Fibroblast of villous mesenchyme (primary cell): ENCODE results near the gene COMMD8. TPM values are rescaled to one million over a fixed set of nuclear protein-coding genes. Genes with fewer than 3 reads are reported as not detected.

Source experiments
- DNase-seq: peaks from one replicate; pipeline ENCODE4 v3.0.0-alpha.2; 2010; ENCODE audit warnings: low read depth
- H3K4me3 ChIP-seq: 2 replicates; pipeline ENCODE4 v1.5.1; 2011; ENCODE audit warnings: low read depth, mild to moderate bottlenecking, low read length
- total RNA-seq: library from RNA; depleted of rRNA; stranded (reverse); fragments of >200 nt; gene quantifications from 2 replicates; pipeline ENCODE4 v1.2.3, GENCODE V29; 2012
- TF ChIP-seq, protein P1 (sequence below): IDR thresholded peaks from 2 replicates; pipeline ENCODE4 v1.5.1; 2012; ENCODE audit warnings: low read depth, mild to moderate bottlenecking, low read length; ENCODE audit not compliant: insufficient read depth

The COMMD8 gene
- total RNA-seq, 1 donor = 39.3 TPM

DNA sequence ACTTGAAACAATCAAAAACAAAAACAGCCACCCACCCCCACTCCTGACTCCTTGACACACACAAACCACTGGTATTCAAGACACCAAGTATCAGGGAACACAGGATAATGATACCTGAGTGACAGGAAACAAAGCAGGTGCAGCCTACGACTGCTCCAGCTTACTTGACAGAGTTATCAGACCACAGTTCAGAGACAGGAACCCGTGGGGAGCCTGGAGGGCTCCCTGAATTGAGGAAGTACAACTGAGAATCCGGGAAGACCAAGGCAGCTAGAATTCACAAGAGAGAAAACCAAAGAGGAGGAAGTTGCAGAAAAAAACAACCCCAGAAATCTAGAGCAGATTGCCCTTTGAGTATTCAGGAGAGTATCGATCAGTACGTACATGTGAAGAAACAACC lies 20.5 kb downstream of the COMMD8 start:
- H3K4me3 ChIP-seq = no peak overlapping the region
- TF ChIP-seq, protein P1, sequence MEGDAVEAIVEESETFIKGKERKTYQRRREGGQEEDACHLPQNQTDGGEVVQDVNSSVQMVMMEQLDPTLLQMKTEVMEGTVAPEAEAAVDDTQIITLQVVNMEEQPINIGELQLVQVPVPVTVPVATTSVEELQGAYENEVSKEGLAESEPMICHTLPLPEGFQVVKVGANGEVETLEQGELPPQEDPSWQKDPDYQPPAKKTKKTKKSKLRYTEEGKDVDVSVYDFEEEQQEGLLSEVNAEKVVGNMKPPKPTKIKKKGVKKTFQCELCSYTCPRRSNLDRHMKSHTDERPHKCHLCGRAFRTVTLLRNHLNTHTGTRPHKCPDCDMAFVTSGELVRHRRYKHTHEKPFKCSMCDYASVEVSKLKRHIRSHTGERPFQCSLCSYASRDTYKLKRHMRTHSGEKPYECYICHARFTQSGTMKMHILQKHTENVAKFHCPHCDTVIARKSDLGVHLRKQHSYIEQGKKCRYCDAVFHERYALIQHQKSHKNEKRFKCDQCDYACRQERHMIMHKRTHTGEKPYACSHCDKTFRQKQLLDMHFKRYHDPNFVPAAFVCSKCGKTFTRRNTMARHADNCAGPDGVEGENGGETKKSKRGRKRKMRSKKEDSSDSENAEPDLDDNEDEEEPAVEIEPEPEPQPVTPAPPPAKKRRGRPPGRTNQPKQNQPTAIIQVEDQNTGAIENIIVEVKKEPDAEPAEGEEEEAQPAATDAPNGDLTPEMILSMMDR = no peak
- DNase-seq = no peak

DNA sequence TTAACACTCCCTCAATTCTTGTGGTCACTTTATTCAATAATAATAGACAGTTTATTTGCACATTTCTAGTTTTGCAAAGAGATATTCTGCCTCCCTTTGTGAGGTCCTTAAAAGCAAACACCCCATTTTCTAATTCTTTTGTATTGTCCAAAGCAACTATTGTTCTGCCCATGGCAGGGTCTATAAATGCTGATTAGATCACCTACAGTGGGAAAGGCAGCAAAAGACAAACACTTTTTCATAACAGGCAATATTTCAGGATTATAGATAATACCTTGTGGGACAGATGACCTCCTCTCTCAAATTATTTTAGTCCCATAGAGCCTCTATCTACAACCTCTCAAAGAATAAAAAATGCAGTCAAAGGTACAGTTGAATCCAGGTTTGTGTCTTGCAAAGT lies 28.6 kb downstream of the COMMD8 start:
- TF ChIP-seq, protein P1 = no peak
- DNase-seq = no peak
- no peak overlapping the region for H3K4me3 ChIP-seq

DNA sequence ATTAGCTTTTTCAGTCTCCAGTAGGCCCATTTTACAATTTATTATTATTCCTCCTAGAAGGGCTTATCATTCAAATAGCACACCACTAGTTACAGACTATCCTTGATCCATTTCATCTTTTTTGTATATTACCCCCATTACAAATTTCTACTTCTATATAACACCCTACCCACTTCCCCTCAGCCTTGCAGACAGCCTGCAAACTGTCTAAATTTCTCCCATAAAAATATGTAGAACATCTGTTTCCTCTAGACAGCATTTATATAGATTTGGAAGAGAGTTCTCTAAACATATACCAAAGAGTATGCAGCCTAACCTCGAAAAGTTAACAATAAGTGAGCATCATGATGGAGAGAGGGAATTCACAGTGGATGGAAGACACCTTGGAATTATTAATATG lies 30.8 kb downstream of the COMMD8 start:
- TF ChIP-seq, protein P1 = no peak
- no peak for DNase-seq
- H3K4me3 ChIP-seq = no peak overlapping the region

DNA sequence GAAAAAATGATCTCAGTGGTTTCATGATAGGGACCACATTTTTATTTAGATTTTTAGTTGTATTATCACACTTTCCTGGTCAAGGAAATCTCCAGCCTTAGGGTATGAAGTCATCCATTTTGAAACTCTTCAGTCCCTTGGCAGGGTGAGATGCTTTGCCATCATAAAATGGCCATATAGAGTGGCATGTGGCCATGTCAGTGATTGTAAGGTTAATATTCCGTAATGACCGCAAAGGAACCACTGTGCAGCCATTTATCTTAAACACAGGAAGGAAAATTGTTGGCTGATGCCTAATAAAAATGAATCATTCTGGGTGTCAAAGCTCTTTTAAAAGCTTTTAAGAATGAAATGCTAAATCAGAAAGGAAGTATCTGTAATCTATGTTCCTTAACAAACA lies 35.6 kb downstream of the COMMD8 start:
- TF ChIP-seq, protein P1 = no peak
- DNase-seq = no peak
- H3K4me3 ChIP-seq = no peak overlapping the region

DNA sequence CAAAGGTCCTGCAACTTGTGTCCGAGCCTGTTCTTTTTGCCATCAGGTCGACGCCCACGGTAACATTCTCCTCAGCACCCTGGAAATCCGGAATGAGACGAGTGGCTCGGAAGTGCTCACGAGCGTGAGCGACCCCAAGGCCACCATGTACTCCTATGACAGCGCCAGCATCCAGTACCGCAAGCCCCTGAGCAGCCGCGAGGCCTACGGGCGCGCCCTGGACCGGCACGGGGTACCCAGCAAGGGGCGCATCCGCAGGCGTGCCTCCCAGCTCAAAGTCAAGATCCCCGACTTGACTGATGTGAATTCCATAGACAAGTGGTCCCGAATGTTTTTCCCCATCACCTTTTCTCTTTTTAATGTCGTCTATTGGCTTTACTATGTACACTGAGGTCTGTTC lies 37.9 kb downstream of the COMMD8 start:
- no peak for DNase-seq
- TF ChIP-seq, protein P1 = no peak
- H3K4me3 ChIP-seq = no peak overlapping the region

DNA sequence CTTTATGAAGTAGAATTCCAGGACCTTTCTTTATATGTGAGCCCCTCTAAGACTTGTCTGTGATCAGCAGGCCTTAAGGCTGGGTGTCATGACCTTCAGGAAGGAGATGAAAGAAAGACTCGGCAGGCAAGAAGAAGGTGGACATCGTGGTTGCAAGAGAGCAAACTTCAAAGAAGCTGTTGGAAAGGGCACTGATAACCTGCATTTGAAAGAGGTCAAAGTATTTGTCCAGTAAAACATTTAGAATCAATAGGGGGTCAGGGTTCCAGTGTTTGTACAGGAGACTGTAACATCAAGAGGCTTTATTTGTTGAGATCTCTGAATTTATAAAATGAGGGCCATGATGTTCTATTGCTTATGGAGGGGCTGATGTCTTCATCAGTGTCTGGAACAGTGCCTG lies 44.2 kb downstream of the COMMD8 start:
- no peak overlapping the region for H3K4me3 ChIP-seq
- no peak for DNase-seq
- TF ChIP-seq, protein P1 = no peak

DNA sequence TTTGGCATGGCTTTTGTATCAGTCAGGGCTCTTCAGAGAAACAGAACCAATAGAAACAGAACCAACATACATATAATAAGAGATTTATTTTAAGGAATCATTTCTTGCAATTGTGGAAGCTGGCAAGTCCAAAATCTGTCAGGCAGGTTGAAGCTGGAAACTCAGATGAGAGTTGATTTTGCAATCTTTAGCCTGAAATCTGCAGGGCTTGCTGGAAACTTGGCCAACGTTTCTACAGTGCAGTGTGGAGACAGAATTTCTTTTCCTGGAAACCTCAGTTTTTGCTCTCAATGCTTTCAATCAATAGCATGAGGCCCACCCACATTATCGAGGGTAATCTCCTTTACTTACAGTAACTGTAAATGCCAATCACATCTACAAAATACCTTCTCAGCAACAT lies 45.4 kb downstream of the COMMD8 start:
- no peak overlapping the region for H3K4me3 ChIP-seq
- TF ChIP-seq, protein P1 = no peak
- no peak for DNase-seq
